Gastrocnemius medialis (tissue), 4 donors: ENCODE results near the gene CSAD. TPM values are rescaled to one million over a fixed set of nuclear protein-coding genes. Genes with fewer than 3 reads are reported as not detected.
"Not testable (repeated sequence)": the region's sequence is repeated elsewhere in the genome, so short reads cannot be mapped to it uniquely, and the experiment has no call there.

ENCODE experiments used
- ATAC-seq, 2 donors: fragments of 150-250 bp; one replicate each; pipeline ENCODE4 v1.9.1; 2016
- DNase-seq, 2 donors: peaks; one replicate each; pipeline ENCODE4 v3.0.0-alpha.2; 2019
- H3K27ac ChIP-seq, 4 donors: fragments of 200-600 bp; sonication (generic); 1 replicate in 1 of 4; 2 replicates in 3 of 4; pipeline ENCODE4 v1.5.1; 2016 to 2018; ENCODE audit warnings: mild to moderate bottlenecking in 2 of 4, moderate library complexity in 1 of 4
- H3K27me3 ChIP-seq, 3 donors: fragments of 200-600 bp; sonication (generic) in 2 of 3; 1 replicate in 1 of 3; 2 replicates in 2 of 3; pipeline versions ENCODE4 v1.5.1 to v1.6.0; 2016 to 2019; ENCODE audit warnings: mild to moderate bottlenecking in 1 of 3, moderate library complexity in 1 of 3
- H3K36me3 ChIP-seq, 2 donors: fragments of 200-600 bp; sonication (generic) in 1 of 2; one replicate each; pipeline ENCODE4 v1.5.1; 2017 to 2018
- H3K4me1 ChIP-seq, 2 donors: fragments of 200-600 bp; sonication (generic) in 1 of 2; one replicate each; pipeline ENCODE4 v1.5.1; 2016 to 2017; ENCODE audit warnings: mild to moderate bottlenecking in 2 of 2
- H3K4me3 ChIP-seq, 4 donors: fragments of 200-600 bp; sonication (generic) in 3 of 4; 1 replicate in 1 of 4; 2 replicates in 3 of 4; pipeline ENCODE4 v1.5.1; 2016 to 2019; ENCODE audit warnings: mild to moderate bottlenecking in 2 of 4
- H3K9me3 ChIP-seq, 3 donors: fragments of 200-600 bp; sonication (generic) in 2 of 3; 1 replicate in 1 of 3; 2 replicates in 2 of 3; pipeline ENCODE4 v1.5.1; 2016 to 2019
- POLR2A ChIP-seq, 2 donors: fragments of 450-650 bp; IDR thresholded peaks; one replicate each; pipeline ENCODE4 v1.6.1; 2017; ENCODE audit warnings: antibody characterized with exemption in 2 of 2, mild to moderate bottlenecking in 2 of 2, moderate library complexity in 2 of 2
- in situ Hi-C, 4 donors: fragments of 200-750 bp; cut with MboI; loops; one replicate each; pipeline versions ENCODE4 v1.15.0 to v1.8.0; 2017; ENCODE audit warnings: low sequenced_read_pairs in 4 of 4
- intact Hi-C: fragments of 100-400 bp; cut with DNase I; formaldehyde crosslinking; loops from one replicate; pipeline ENCODE4 v1.15.1; 2023; ENCODE audit warnings: low total_unique reads
- total RNA-seq, 4 donors: library from RNA; depleted of rRNA; stranded (reverse); fragments of >200 nt; gene quantifications; one replicate each; pipeline versions ENCODE4 v1.1.0 to v1.2.3, GENCODE V29; 2016
- TF ChIP-seq, protein P1 (sequence below), 5 experiments: fragments of 450-650 bp in 3 of 5; fragments of 200-600 bp in 2 of 5; sonication (generic) in 2 of 5; IDR thresholded peaks in 4 of 5; conservative IDR thresholded peaks in 1 of 5; 1 replicate in 4 of 5; 2 replicates in 1 of 5; pipeline ENCODE4 v1.5.1; 2016 to 2019; ENCODE audit warnings: antibody characterized with exemption in 5 of 5, mild to moderate bottlenecking in 3 of 5, moderate library complexity in 3 of 5

The CSAD gene
- total RNA-seq, 4 donors from 2014 or later, result 0.68 to 14.9 (median 1.9) TPM

DNA sequence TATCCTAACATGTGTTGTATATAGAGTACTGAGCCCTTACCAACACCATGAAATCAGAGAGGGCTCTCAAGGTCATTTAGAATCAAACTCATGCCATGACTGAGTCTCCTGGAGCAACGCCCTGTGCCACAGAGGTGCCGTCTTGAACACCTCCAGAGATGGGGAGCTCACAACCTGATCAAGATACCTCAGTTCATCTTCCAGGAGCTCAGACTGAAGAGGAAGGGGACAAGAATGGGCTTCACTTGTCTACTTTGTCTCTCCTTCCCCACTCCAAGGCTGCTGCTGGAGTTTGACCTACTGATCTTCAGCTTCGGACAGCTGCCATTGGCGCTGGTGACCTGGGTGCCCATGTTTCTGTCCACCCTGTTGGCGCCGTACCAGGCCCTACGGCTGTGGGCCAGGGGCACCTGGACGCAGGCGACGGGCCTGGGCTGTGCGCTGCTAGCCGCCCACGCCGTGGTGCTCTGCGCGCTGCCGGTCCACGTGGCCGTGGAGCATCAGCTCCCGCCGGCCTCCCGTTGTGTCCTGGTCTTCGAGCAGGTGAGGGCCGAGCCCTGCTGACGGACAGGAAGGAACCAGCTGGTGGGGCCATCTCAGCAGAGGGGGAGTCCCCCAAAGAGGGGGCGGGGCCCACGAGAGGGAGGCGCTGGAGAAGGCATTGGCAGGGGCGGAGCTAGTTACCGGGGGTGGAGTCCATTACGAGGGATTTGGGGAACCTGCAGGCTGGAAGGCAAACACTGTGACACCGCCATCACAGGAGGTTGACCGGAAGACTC, 65.4 kb downstream of the CSAD start:
- H3K36me3 ChIP-seq, result no peaks in the 10 kb centered on the region
- DNase-seq, result no peak
- H3K4me3 ChIP-seq, result no peak overlapping the region
- H3K27me3 ChIP-seq, result no peaks in the 10 kb centered on the region
- TF ChIP-seq, protein P1, sequence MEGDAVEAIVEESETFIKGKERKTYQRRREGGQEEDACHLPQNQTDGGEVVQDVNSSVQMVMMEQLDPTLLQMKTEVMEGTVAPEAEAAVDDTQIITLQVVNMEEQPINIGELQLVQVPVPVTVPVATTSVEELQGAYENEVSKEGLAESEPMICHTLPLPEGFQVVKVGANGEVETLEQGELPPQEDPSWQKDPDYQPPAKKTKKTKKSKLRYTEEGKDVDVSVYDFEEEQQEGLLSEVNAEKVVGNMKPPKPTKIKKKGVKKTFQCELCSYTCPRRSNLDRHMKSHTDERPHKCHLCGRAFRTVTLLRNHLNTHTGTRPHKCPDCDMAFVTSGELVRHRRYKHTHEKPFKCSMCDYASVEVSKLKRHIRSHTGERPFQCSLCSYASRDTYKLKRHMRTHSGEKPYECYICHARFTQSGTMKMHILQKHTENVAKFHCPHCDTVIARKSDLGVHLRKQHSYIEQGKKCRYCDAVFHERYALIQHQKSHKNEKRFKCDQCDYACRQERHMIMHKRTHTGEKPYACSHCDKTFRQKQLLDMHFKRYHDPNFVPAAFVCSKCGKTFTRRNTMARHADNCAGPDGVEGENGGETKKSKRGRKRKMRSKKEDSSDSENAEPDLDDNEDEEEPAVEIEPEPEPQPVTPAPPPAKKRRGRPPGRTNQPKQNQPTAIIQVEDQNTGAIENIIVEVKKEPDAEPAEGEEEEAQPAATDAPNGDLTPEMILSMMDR (IDR thresholded peaks at IDR 0.05 in 4 of 5, conservative IDR thresholded peaks at IDR 0.05 in 1 of 5), result no peak
- TF ChIP-seq POLR2A (IDR thresholded peaks at IDR 0.05), result no peak
- ATAC-seq, result peak in 1 of 2 donors; percentile 23
- peaks cover 5 to 16% of the 10 kb centered on the region in 2 donors for H3K4me1 ChIP-seq
- H3K9me3 ChIP-seq, result no peaks in the 10 kb centered on the region
- in situ Hi-C loops (loop anchor here in 1 of 4 donors (25.0 kb wide), 1 partner anchor 228 kb away; no protein-coding TSS in a partner anchor), intact Hi-C loops (no loop called here)
- peak overlapping the region in 1 of 4 donors; percentile 72 for H3K27ac ChIP-seq

- in situ Hi-C loops (loop anchor here in 1 of 4 donors (25.0 kb wide), 1 partner anchor 227 kb away; no protein-coding TSS in a partner anchor), intact Hi-C loops (no loop called here)
- no peak for DNase-seq
Measured at GRCh38 chr12:53113951-53114350, 66.8 kb downstream of the CSAD start.

GRCh38 chr12:53113136-53113705, 67.5 kb downstream of the CSAD start:
- no peak for TF ChIP-seq POLR2A (IDR thresholded peaks at IDR 0.05)
- TF ChIP-seq, protein P1 (IDR thresholded peaks at IDR 0.05 in 4 of 5, conservative IDR thresholded peaks at IDR 0.05 in 1 of 5), result no peak
- Histone ChIP-seq H3K4me3 (no peak overlapping the region), H3K27ac (no peak overlapping the region), H3K4me1 (peaks cover 5 to 16% of the 10 kb centered on the region in 2 donors), H3K36me3 (no peaks in the 10 kb centered on the region), H3K9me3 (no peaks in the 10 kb centered on the region), H3K27me3 (no peaks in the 10 kb centered on the region)
- ATAC-seq, result no peak
- intact Hi-C loops, result no loop called here
- DNase-seq, result no peak
- in situ Hi-C loops, result loop anchor here in 1 of 4 donors (25.0 kb wide), 1 partner anchor 226 kb away; no protein-coding TSS in a partner anchor

More at GRCh38 chr12:53113951-53114350, 66.8 kb downstream of the CSAD start:
- Histone ChIP-seq H3K27me3 (no peaks in the 10 kb centered on the region), H3K4me1 (peaks cover 5 to 16% of the 10 kb centered on the region in 2 donors), H3K4me3 (no peak overlapping the region), H3K36me3 (no peaks in the 10 kb centered on the region), H3K9me3 (no peaks in the 10 kb centered on the region), H3K27ac (no peak overlapping the region)
- no peak for ATAC-seq
- TF ChIP-seq, protein P1 (IDR thresholded peaks at IDR 0.05 in 4 of 5, conservative IDR thresholded peaks at IDR 0.05 in 1 of 5), result no peak
- TF ChIP-seq POLR2A (IDR thresholded peaks at IDR 0.05), result no peak

DNA sequence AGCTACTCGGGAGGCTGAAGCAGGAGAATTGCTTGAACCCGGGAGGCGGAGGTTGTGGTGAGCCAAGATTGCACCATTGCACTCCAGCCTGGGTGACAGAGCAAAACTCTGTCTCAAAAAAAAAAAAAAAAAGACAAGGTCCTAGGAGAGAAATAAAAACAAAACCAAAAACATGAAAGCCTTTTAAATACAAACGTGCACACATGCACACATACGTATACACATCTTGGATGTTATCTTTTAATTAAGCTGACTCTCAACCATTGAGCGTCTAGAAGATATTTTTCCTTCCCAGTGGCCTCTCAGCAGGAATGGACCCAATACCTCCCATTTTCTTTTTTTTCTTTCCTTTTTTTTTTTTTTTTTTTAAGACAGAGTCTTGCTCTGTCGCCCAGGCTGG, 68.3 kb downstream of the CSAD start:
- H3K36me3 ChIP-seq, H3K27me3 ChIP-seq, H3K27ac ChIP-seq, ATAC-seq, intact Hi-C loops, DNase-seq, H3K9me3 ChIP-seq, H3K4me3 ChIP-seq: not testable (repeated sequence)
- in situ Hi-C loops, result loop anchor here in 1 of 4 donors (25.0 kb wide), 1 partner anchor 225 kb away; no protein-coding TSS in a partner anchor
- H3K4me1 ChIP-seq, result peaks cover 5 to 18% of the 10 kb centered on the region in 2 donors

Other genes with a start within 250 kb of the CSAD start
- gene KRT18, start 231.8 kb downstream of the CSAD start, total RNA-seq, result 1 to 10 TPM in 3 of 4 donors, under 1 TPM in 1; 0.97 to 6.7 (median 2.7) TPM
- gene EIF4B, start 174.5 kb downstream of the CSAD start, total RNA-seq, result 100 to 1,000 TPM; 667 to 821 (median 740) TPM
- gene TNS2, start 130.9 kb downstream of the CSAD start, total RNA-seq, result 100 to 1,000 TPM in 1 of 4 donors, 10 to 100 TPM in 3; 74.4 to 114 (median 91.9) TPM
- gene SPRYD3, start 101.5 kb downstream of the CSAD start, total RNA-seq, result 10 to 100 TPM; 15.9 to 29.5 (median 25.5) TPM
- 100 to 1,000 TPM in 1 of 4 donors, 10 to 100 TPM in 3; 67.3 to 143 (median 77.4) TPM for gene IGFBP6, start 83.3 kb downstream of the CSAD start, total RNA-seq
- gene SOAT2, start 77.4 kb downstream of the CSAD start, total RNA-seq, result not detected
- 1 to 10 TPM; 4.1 to 7.4 (median 5.0) TPM for gene ZNF740, start 203 bp downstream of the CSAD start, total RNA-seq
- gene ITGB7, start 26.3 kb upstream of the CSAD start, total RNA-seq, result under 1 TPM in 2 of 4 donors, not detected in 2; 0.73 to 0.81 TPM
- gene RARG, start 51.3 kb upstream of the CSAD start, total RNA-seq, result 1 to 10 TPM; 4.2 to 5.8 (median 4.9) TPM
- under 1 TPM in 3 of 4 donors, not detected in 1; 0.20 to 0.44 (median 0.24) TPM for gene ESPL1, start 87.4 kb upstream of the CSAD start, total RNA-seq
- gene PFDN5, start 114.6 kb upstream of the CSAD start, total RNA-seq, result 100 to 1,000 TPM; 341 to 464 (median 358) TPM
- gene MYG1, start 118.8 kb upstream of the CSAD start, total RNA-seq, result 10 to 100 TPM; 43.4 to 51.0 (median 46.0) TPM
- gene AAAS, start 140.7 kb upstream of the CSAD start, total RNA-seq, result 10 to 100 TPM; 30.5 to 47.9 (median 38.5) TPM
- gene SP7, start 155.4 kb upstream of the CSAD start, total RNA-seq, result not detected
- gene SP1, start 199.3 kb upstream of the CSAD start, total RNA-seq, result 10 to 100 TPM; 44.9 to 61.9 (median 48.0) TPM
- 1 to 10 TPM in 2 of 4 donors, not detected in 2; 1.0 to 1.4 TPM for gene AMHR2, start 242.9 kb upstream of the CSAD start, total RNA-seq